Hematopoietic multipotent progenitor cell treated with erythropoietin and hydrocortisone succinate and interleukin-3 and kit ligand, for 17 days (in vitro differentiated cells): ENCODE measurements around the gene STUM.

Experiments
- DNase-seq: peaks from one replicate; pipeline ENCODE4 v3.0.0-alpha.2; 2015; ENCODE audit warnings: low spot score

The STUM gene

DNA sequence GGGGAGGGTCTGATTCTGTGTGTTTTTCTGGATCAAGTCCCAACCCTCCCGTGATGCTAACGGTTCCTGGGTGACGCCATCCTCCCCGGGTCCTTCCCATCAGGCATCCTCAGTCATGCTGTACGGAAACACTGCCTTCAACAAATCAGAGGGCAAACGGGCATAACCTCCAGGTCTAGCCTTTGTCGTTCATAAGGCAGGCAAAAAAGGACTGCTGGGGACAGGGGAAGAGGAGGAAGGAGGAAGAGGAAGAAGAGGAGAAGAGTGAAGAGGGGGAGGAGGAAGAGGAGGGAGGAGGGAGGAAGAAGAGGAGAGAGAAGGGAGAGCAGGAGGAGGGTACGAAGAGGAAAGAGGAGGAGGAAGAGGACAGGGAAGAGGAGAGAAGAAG, 106.1 kb downstream of the STUM start:
- no peak for DNase-seq

DNA sequence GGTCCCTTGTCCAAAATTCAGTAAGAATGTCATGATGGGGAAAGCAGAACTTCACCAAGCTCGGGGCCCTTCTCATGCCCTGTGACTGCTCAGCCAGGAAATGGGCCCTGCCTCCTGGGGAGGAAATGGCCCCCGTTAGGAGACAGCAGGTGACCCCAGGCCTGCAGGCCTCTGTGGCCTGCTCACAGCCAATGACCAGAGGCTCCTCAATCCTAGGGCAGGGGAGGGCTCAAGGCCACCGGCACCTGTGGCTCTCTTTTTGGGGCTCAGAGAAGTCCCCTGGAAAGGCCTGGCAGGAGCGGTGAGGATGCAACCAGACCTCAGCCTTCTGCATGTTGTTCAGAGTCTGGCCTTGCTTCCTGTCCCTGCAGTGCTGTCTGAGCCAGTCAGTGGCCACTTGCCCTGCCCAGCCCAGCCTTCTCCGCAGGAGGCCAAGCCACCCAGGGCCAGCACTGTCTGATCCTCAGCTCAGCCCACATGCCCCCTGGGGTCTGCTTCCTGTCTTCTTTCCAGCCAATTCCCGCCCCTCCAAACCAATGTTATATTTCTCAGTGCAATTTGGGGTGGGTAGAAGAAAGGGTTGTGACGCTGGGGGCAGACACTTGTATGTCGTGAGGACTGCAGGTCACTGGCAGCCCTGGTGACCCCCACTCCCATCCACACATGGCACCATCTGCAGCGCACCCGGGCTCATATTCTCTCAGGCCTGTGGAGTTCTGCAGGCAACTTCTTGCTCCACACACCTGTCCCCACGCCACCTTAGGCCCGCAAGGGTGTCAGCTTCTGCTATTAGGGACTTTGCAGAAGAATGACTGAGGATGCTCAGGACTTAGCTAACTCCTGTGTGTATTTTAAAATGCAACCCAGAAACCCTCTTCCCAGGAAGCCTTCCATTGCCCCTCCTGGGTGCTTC, 106.9 kb downstream of the STUM start:
- no peak for DNase-seq

DNA sequence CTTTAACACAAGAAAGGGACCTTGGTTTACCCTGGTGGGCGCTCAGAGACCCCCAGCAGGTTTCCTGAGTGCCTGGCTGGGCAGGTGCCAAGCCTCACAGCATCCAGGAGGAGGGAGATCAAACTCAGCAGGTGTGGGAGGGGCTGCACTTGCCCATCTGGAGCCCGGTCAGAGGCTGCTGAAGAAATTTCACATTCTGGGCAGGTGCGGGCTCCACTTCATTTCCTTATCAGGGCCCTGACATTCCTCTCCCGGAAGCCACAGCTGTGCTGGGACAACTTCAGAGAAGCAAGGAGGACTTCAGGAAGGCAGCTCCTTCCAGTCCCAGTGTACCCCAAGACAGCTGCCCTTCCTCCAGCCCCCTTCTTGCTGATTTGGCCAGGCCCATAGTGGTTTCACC, 107.6 kb downstream of the STUM start:
- no peak for DNase-seq

DNA sequence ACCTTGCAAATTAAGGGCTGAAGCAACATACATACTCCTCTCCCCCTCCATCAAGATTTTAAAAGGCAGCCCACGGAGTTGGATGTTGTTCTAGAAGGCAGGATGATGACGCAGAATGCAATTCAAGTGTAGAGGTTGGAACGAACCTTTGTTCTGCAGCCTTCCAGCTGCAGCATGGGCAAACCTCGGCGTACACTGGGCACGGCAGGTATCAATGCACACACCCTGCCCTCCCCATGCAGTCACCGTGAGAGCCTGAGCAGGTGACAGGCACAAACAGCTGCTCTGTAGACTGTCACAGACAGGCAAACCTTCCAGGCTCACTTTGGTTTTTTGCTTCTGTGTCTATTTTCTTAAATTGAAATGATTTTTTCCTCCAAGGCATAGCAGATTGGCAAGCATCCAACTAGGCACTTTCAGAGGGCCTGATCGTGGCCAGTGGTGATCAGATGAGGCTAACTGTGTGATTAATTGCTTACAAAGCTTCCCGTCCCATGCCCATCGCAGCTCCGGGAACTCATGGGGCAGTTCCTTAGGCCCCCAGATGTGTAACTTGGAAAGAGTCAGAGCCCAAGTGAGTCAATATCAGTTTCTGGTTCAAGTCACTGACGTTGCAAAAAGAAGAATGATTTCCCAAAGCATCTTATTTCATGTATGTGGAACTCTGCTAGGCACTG, 108.2 kb downstream of the STUM start:
- no peak for DNase-seq

DNA sequence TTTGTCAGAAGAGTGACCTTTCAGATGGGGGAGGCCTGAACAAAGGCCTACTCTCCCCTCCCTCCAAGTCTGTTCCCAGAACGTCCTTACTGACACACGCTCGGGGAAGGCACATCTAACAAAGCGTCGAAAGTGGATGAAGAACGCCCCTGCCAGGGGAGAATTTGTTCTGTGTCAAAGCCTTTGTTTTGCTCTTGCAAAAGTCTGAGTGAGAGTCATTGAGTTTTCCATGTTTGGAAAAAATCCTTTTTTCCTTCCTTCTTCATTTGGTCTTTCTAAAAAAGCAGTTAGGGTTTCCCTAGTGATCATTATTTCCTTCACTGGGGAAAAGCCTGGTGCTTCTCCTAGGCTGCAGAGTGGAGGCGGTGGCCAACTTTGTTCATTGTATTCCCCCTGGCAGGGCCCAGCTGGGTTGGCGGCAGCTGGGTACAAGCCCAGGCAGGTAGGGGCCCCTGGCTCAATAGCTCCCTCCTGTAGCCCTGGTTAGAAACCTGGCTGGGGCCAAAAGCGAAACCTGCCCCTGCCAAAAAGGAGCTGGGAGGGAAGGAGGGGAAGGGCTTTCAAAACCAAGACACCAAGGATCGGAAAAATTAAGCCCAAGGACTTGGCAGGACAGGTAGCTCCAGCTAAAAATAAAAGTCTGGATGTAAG, 109.5 kb downstream of the STUM start:
- DNase-seq, result no peak

DNA sequence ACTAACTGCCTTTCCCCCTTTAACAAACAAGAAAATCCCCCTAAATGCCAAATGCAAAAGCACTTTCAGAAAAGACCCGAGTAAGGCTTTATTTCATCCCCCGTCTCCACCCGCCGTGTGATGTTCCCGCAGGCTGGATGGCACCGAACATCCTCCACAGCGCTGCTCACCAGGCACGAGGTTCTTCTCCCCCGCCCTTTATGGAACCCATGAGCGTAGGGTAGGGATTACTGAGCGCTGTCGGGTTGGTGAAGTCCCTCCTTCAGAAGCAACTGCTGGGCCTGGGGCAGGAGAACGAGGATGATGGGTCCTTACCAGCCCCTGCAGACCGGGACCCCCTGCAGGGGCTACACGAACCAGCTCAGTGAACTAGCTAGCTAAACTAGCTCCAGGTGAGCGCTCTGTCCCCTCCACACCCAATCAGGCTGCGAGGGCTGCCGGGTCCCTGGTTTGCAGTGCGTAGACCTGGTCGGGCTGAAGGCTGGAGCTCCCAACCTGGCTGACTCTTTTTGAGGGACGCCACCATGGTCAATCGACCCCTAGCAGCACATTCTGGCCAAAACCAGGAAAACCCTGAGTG, 110.1 kb downstream of the STUM start:
- no peak for DNase-seq
